ENCODE data around the gene CROCC2. TPM values are rescaled to one million over a fixed set of nuclear protein-coding genes. Genes with fewer than 3 reads are reported as not detected.

CROCC2 gene
- total RNA-seq, 2 experiments from 2014 or later, result not detected

- Histone ChIP-seq H3K4me2 (ENCODE audit: low read length) (no peak overlapping the region), H3K9me2 (ENCODE audit: insufficient read depth, low read length) (no peaks in the 10 kb centered on the region), H3K4me1 (ENCODE audit: insufficient read depth, low read length, poor library complexity, severe bottlenecking) (no peaks in the 10 kb centered on the region), H3K9me3 (ENCODE audit: low read length) (peaks cover 21% of the 10 kb centered on the region; the same call in 1 of the 2 replicates), H3K79me2 (ENCODE audit: insufficient read depth, low read depth, low read length) (no peaks in the 10 kb centered on the region), H3K36me3 (ENCODE audit: insufficient read depth, low read length) (no peaks in the 10 kb centered on the region), H4K20me1 (ENCODE audit: insufficient read depth, low read length) (no peaks in the 10 kb centered on the region), H2AFZ (ENCODE audit: low read length) (no peak overlapping the region), H3K27ac (ENCODE audit: low read depth, low read length, poor library complexity, severe bottlenecking) (no peak overlapping the region), H3K4me3 (ENCODE audit: low read depth, low read length, poor library complexity, severe bottlenecking) (no peak overlapping the region)
- intact Hi-C loops (cut with micrococcal nuclease; ENCODE audit: unreplicated experiment), result no loop called here
- POLR2A ChIA-PET, result no interaction called here
- CTCF ChIA-PET (ENCODE audit: unreplicated experiment), result no interaction called here
- TF ChIP-seq EZH2phosphoT487 (IDR thresholded peaks at IDR 0.05; ENCODE audit: borderline replicate concordance, low read depth, low read length) (no peak), CTCF (conservative IDR thresholded peaks at IDR 0.05; ENCODE audit: low read length) (no peak)
- DNase-seq (ENCODE audit: low spot score), result no peak
- no TSS peak for BruUV-seq (replicated peaks)
These were observed 96.3 kb downstream of the CROCC2 start for GRCh38 chr2:241002275-241003046.

GRCh38 chr2:241003047-241003360 is 96.9 kb downstream of the CROCC2 start:
- no peak overlapping the region for H3K4me3 ChIP-seq (ENCODE audit: low read depth, low read length, poor library complexity, severe bottlenecking)
- TF ChIP-seq EZH2phosphoT487 (IDR thresholded peaks at IDR 0.05; ENCODE audit: borderline replicate concordance, low read depth, low read length), result no peak
- TF ChIP-seq CTCF (conservative IDR thresholded peaks at IDR 0.05; ENCODE audit: low read length), result no peak
- H3K4me2 ChIP-seq (ENCODE audit: low read length), result no peak overlapping the region
- no peak overlapping the region for H2AFZ ChIP-seq (ENCODE audit: low read length)
- H3K79me2 ChIP-seq (ENCODE audit: insufficient read depth, low read depth, low read length), result no peaks in the 10 kb centered on the region
- H3K27ac ChIP-seq (ENCODE audit: low read depth, low read length, poor library complexity, severe bottlenecking), result no peak overlapping the region
- no TSS peak for BruUV-seq (replicated peaks)
- intact Hi-C loops (cut with micrococcal nuclease; ENCODE audit: unreplicated experiment), result no loop called here
- no peaks in the 10 kb centered on the region for H3K36me3 ChIP-seq (ENCODE audit: insufficient read depth, low read length)
- POLR2A ChIA-PET, result no interaction called here
- no peak for DNase-seq (ENCODE audit: low spot score)
- H3K4me1 ChIP-seq (ENCODE audit: insufficient read depth, low read length, poor library complexity, severe bottlenecking), result no peaks in the 10 kb centered on the region
- peaks cover 21% of the 10 kb centered on the region; the same call in 1 of the 2 replicates for H3K9me3 ChIP-seq (ENCODE audit: low read length)
- H3K9me2 ChIP-seq (ENCODE audit: insufficient read depth, low read length), result no peaks in the 10 kb centered on the region
- CTCF ChIA-PET (ENCODE audit: unreplicated experiment), result no interaction called here
- no peaks in the 10 kb centered on the region for H4K20me1 ChIP-seq (ENCODE audit: insufficient read depth, low read length)

GRCh38 chr2:241003369-241003768 is 97.2 kb downstream of the CROCC2 start:
- intact Hi-C loops (cut with micrococcal nuclease; ENCODE audit: unreplicated experiment), result no loop called here

More at GRCh38 chr2:241003369-241003768, 97.2 kb downstream of the CROCC2 start:
- H2AFZ ChIP-seq (ENCODE audit: low read length), result no peak overlapping the region
- ChIA-PET CTCF (ENCODE audit: unreplicated experiment) (no interaction called here), POLR2A (interaction anchor here (0.5 kb wide), 1 partner anchor 617 kb away, joined by 4 read pairs; no protein-coding TSS in a partner anchor)
- BruUV-seq (replicated peaks), result no TSS peak
- H3K36me3 ChIP-seq (ENCODE audit: insufficient read depth, low read length), result no peaks in the 10 kb centered on the region
- H3K4me1 ChIP-seq (ENCODE audit: insufficient read depth, low read length, poor library complexity, severe bottlenecking), result no peaks in the 10 kb centered on the region
- H3K9me2 ChIP-seq (ENCODE audit: insufficient read depth, low read length), result no peaks in the 10 kb centered on the region
- H3K4me3 ChIP-seq (ENCODE audit: low read depth, low read length, poor library complexity, severe bottlenecking), result no peak overlapping the region
- no peak overlapping the region for H3K4me2 ChIP-seq (ENCODE audit: low read length)
- H4K20me1 ChIP-seq (ENCODE audit: insufficient read depth, low read length), result no peaks in the 10 kb centered on the region
- no peak for DNase-seq (ENCODE audit: low spot score)
- no peaks in the 10 kb centered on the region for H3K79me2 ChIP-seq (ENCODE audit: insufficient read depth, low read depth, low read length)
- TF ChIP-seq EZH2phosphoT487 (IDR thresholded peaks at IDR 0.05; ENCODE audit: borderline replicate concordance, low read depth, low read length) (no peak), CTCF (conservative IDR thresholded peaks at IDR 0.05; ENCODE audit: low read length) (no peak)
- no peak overlapping the region for H3K27ac ChIP-seq (ENCODE audit: low read depth, low read length, poor library complexity, severe bottlenecking)
- H3K9me3 ChIP-seq (ENCODE audit: low read length), result peaks cover 21% of the 10 kb centered on the region; the same call in 1 of the 2 replicates
